ENCODE data around the gene MRPL27.
"Not testable (repeated sequence)": the region's sequence is repeated elsewhere in the genome, so short reads cannot be mapped to it uniquely, and the experiment has no call there.

MRPL27 gene

GRCh38 chr17:50372758-50373556 lies at the start of gene MRPL27, which contains the start of gene EME1:
TSS of gene MRPL27 (minus strand) at chr17:50373184. CDS start at chr17:50373170, 14 bp downstream.
TSS of gene EME1 (plus strand) at chr17:50373229. CDS start at chr17:50375209, 1,980 bp downstream.
- DNase-seq: peak; percentile 95

- DNase-seq: no peak
Measured at GRCh38 chr17:50422738-50423137, 49.8 kb upstream of the MRPL27 start.

- no peak for DNase-seq
Measured at GRCh38 chr17:50421308-50422051, 48.5 kb upstream of the MRPL27 start.

GRCh38 chr17:50420419-50421112 lies 47.6 kb upstream of the MRPL27 start:
- DNase-seq: no peak

GRCh38 chr17:50419577-50419976 lies 46.6 kb upstream of the MRPL27 start:
- DNase-seq: not testable (repeated sequence)

GRCh38 chr17:50414808-50415207 lies 41.8 kb upstream of the MRPL27 start:
- DNase-seq: no peak

- DNase-seq: no peak
Measured at GRCh38 chr17:50412188-50412732, 39.3 kb upstream of the MRPL27 start.

- DNase-seq: no peak
Measured at GRCh38 chr17:50407921-50408320, 34.9 kb upstream of the MRPL27 start.

- no peak for DNase-seq
Measured at GRCh38 chr17:50406578-50406977, 33.6 kb upstream of the MRPL27 start.

- DNase-seq: not testable (repeated sequence)
Measured at GRCh38 chr17:50405351-50405750, 32.4 kb upstream of the MRPL27 start.

- not testable (repeated sequence) for DNase-seq
Measured at GRCh38 chr17:50399591-50399990, 26.6 kb upstream of the MRPL27 start.

- DNase-seq: not testable (repeated sequence)
Measured at GRCh38 chr17:50398672-50399071, 25.7 kb upstream of the MRPL27 start.

- DNase-seq: no peak
Measured at GRCh38 chr17:50397919-50398285, 24.9 kb upstream of the MRPL27 start.

GRCh38 chr17:50397111-50397918 lies 24.3 kb upstream of the MRPL27 start, which contains the start of gene LRRC59:
TSS of gene LRRC59 (minus strand) at chr17:50397523. CDS start at chr17:50397317, 206 bp downstream.
- peak; percentile 94 for DNase-seq

- no peak for DNase-seq
Measured at GRCh38 chr17:50396261-50397110, 23.5 kb upstream of the MRPL27 start.

GRCh38 chr17:50394711-50395110 lies 21.7 kb upstream of the MRPL27 start:
- DNase-seq: no peak

- DNase-seq: no peak
Measured at GRCh38 chr17:50393700-50394099, 20.7 kb upstream of the MRPL27 start.

GRCh38 chr17:50392621-50393020 lies 19.6 kb upstream of the MRPL27 start:
- DNase-seq: no peak

- DNase-seq: no peak
Measured at GRCh38 chr17:50389534-50389933, 16.6 kb upstream of the MRPL27 start.

GRCh38 chr17:50388728-50389127 lies 15.7 kb upstream of the MRPL27 start:
- DNase-seq: no peak

- DNase-seq: no peak
Measured at GRCh38 chr17:50386510-50386909, 13.5 kb upstream of the MRPL27 start.
